SJCRH30 (cell line): ENCODE measurements around the gene NME7. TPM values are rescaled to one million over a fixed set of nuclear protein-coding genes. Genes with fewer than 3 reads are reported as not detected.
"Not testable (repeated sequence)": the region's sequence is repeated elsewhere in the genome, so short reads cannot be mapped to it uniquely, and the experiment has no call there.

Experiments used
- DNase-seq, 2 experiments: peaks; one replicate each; pipeline ENCODE4 v3.0.0-alpha.2; 2015 to 2020
- H3K27ac ChIP-seq: fragments of 250-450 bp; sonication (Bioruptor Pico); 2 replicates; pipeline ENCODE4 v1.5.1; 2020; ENCODE audit warnings: mild to moderate bottlenecking, moderate library complexity
- H3K27me3 ChIP-seq: fragments of 250-450 bp; sonication (Bioruptor Pico); 2 replicates; pipeline ENCODE4 v1.5.1; 2020; ENCODE audit warnings: mild to moderate bottlenecking, moderate library complexity
- H3K36me3 ChIP-seq: fragments of 250-450 bp; sonication (Bioruptor Pico); 2 replicates; pipeline ENCODE4 v1.5.1; 2020; ENCODE audit warnings: mild to moderate bottlenecking, moderate library complexity
- H3K4me1 ChIP-seq: fragments of 250-450 bp; sonication (Bioruptor Pico); 2 replicates; pipeline ENCODE4 v1.5.1; 2020; ENCODE audit warnings: mild to moderate bottlenecking, moderate library complexity
- H3K4me3 ChIP-seq: fragments of 250-450 bp; sonication (Bioruptor Pico); 2 replicates; pipeline ENCODE4 v1.5.1; 2020; ENCODE audit warnings: mild to moderate bottlenecking, moderate library complexity
- H3K9me3 ChIP-seq: fragments of 250-450 bp; sonication (Bioruptor Pico); replicated peaks from 2 replicates; pipeline ENCODE4 v1.5.1; 2020; ENCODE audit warnings: mild to moderate bottlenecking, moderate library complexity
- total RNA-seq: library from RNA; depleted of rRNA; stranded (reverse); fragments of >200 nt; shearing (Covaris generic); gene quantifications from 2 replicates; pipeline ENCODE4 v1.2.3, GENCODE V29; 2014

Gene NME7
- total RNA-seq, 1 experiment from 2014 or later, result 20.7 TPM

DNA sequence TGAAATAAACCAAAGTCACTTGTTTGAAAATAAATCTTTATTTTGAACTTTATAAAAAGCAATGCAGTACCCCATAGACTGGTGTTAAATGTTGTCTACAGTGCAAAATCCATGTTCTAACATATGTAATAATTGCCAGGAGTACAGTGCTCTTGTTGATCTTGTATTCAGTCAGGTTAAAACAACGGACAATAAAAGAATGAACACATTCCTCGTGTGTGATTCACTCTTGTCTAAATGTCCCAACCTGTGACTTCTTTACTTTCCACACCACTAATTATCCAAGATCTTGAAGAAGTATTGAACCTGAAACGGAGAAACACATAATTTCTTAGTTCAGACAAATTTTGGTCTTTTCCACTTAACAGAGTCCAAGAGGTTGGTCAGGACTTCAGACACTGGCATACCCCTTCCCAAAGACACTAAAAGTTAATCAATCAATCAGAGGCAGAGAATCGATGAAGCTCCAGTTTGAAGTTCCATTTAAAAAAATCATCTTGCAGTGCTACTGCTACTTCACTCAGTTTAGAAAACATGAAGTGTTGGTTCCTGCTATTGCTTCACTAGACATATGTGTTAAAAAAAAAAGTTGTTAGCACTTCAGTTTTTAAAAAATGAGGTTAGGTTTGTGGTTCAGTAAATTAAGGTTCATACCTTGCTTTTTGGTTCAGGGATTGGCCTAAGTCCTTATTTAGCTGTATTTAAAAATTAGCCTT is 234.9 kb downstream of the NME7 start:
- H3K27me3 ChIP-seq, result no peaks in the 10 kb centered on the region
- H3K4me1 ChIP-seq, result no peaks in the 10 kb centered on the region
- H3K4me3 ChIP-seq, result no peak overlapping the region
- peaks cover 16% of the 10 kb centered on the region for H3K36me3 ChIP-seq
- DNase-seq, result no peak
- no peaks in the 10 kb centered on the region for H3K9me3 ChIP-seq
- H3K27ac ChIP-seq, result no peak overlapping the region

DNA sequence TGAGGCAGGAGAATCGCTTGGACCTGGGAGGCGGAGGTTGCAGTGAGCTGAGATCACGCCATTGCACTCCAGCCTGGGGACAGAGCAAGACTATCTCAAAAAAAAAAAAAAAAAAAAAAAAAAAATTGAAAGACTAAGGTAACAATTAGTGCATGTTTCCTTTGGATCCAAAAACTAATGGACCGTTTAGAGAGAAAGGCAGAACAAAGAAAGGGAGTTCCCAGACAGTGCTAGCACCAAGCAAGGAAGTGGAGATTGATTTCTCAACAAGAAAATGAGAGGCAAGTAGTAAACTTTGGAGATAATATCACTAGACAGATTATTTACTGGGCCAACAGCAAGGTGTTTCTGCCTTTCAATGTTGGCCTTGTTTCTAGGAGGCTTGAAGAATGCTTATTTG is 236.9 kb downstream of the NME7 start:
- peaks cover 29% of the 10 kb centered on the region for H3K36me3 ChIP-seq

DNA sequence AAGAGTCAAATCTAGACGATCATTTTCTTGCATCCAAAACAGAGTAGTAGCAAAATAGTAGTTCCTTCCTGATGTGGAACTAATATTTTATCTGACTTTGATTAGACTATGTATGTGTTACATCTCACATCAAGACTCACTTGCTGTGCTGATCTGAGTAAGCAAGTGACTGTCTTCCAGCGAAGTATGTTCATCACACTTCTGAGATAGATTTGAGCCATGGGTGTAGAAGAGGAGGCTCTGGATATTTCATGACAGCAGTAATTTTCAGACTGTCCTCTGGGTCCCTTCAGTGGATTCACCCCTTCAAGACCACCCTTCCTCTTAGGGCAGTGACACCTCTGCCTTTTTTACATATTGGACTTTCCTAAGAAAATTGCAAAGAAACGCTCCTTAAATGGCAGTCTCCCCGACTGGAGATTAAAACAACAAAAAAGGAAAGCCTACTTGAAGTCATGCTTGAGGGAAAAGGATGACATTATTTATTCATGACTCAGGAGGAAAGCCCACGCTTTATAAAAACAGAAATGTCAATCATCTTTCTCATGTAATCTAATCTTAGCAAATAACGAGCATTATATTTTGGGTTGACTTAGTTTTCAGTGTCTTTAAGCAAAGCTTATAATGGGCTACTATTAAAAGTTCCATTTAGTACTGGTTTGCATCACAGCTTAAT is 238.3 kb downstream of the NME7 start:
- no peak for DNase-seq
- Histone ChIP-seq H3K27ac (no peak overlapping the region), H3K9me3 (no peaks in the 10 kb centered on the region), H3K27me3 (no peaks in the 10 kb centered on the region), H3K4me1 (no peaks in the 10 kb centered on the region), H3K36me3 (peaks cover 34% of the 10 kb centered on the region), H3K4me3 (no peak overlapping the region)

More for the DNA sequence above, 236.9 kb downstream of the NME7 start:
- Histone ChIP-seq H3K27me3 (no peaks in the 10 kb centered on the region), H3K27ac (no peak overlapping the region), H3K4me3 (no peak overlapping the region), H3K9me3 (no peaks in the 10 kb centered on the region), H3K4me1 (no peaks in the 10 kb centered on the region)
- DNase-seq, result no peak

DNA sequence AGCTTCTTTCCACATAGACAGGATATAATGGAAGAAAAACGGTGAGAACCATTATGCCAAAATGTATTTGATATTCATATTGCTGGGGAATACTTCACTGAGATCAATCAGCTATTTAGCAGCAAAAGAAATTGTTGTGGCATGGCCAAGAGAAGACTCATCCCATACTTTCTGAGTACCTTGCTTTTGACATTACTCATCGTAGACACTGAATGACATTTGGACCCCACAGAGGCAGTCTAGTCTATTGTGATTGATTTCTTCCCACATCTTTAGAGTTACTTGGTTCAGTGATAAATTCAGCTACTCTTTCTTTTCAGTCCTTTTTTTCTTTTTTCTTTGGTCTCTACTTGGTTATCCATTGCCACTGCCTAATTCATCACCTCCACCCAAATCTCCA is 239.0 kb downstream of the NME7 start:
- H3K9me3 ChIP-seq, result no peaks in the 10 kb centered on the region
- H3K27me3 ChIP-seq, result no peaks in the 10 kb centered on the region
- H3K36me3 ChIP-seq, result peaks cover 34% of the 10 kb centered on the region
- no peaks in the 10 kb centered on the region for H3K4me1 ChIP-seq
- no peak overlapping the region for H3K4me3 ChIP-seq
- no peak for DNase-seq
- H3K27ac ChIP-seq, result no peak overlapping the region

DNA sequence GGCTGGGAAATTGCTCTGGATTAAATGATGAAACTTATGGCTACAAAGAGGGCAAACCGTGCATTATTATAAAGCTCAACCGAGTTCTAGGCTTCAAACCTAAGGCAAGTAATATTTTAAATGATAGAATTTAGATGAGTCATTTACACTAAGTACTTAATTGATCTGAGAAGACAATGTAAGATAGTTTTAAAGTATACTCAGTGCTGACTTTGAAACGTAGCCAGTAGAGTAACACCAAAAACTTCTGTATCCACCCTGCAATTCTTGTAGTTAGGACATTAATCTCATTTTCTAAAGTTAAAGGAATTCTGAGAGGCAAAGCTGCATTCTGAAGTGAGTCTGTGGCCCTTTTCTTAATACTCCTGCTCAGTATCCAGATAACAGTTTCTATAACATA is 240.3 kb downstream of the NME7 start:
- no peak overlapping the region for H3K27ac ChIP-seq
- no peaks in the 10 kb centered on the region for H3K27me3 ChIP-seq
- no peak for DNase-seq
- H3K36me3 ChIP-seq, result peaks cover 34% of the 10 kb centered on the region
- no peak overlapping the region for H3K4me3 ChIP-seq
- no peaks in the 10 kb centered on the region for H3K9me3 ChIP-seq
- H3K4me1 ChIP-seq, result no peaks in the 10 kb centered on the region

DNA sequence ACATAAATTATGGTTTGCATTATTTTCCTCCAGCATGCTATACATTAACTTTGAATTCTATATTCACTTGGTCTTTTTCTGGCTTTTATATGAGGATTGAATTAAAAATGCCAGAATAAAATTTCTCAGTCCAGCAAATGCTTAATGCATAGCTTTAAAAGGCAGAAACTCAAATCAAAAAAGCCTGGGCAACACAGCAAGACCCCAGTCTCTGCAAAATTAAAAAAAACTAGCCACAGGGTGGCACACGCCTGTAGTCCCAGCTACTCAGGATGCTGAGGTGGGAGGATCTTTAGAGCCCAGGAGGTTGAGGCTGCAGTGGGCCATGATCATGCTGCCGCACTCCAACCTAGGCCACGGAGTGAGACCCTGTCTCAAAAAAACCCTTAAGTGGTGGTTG is 241.3 kb downstream of the NME7 start:
- H3K4me3 ChIP-seq, result no peak overlapping the region
- H3K27ac ChIP-seq, result no peak overlapping the region
- no peaks in the 10 kb centered on the region for H3K4me1 ChIP-seq
- no peak for DNase-seq
- H3K9me3 ChIP-seq, result no peaks in the 10 kb centered on the region
- no peaks in the 10 kb centered on the region for H3K27me3 ChIP-seq
- peaks cover 30% of the 10 kb centered on the region for H3K36me3 ChIP-seq

DNA sequence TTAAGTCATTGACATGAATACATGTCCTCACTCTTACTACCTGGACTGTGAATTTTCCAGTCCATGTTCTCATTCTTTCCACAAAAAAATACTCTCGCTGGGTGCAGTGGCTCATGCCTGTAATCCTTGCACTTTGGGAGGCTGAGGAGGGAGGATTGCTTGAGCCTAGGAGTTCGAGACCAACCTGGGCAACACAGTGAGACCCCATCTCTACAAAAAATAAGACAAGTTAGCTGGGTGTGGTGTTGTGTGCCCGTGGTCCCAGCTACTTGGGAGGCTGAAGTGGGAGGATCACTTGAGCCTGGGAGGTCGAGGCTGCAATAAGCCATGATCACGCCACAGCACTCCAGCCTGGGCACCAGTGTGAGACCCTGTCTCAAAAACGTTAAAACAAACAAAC is 242.0 kb downstream of the NME7 start:
- not testable (repeated sequence) for H3K27me3 ChIP-seq, H3K4me1 ChIP-seq, H3K27ac ChIP-seq, H3K9me3 ChIP-seq, H3K4me3 ChIP-seq, DNase-seq
- peaks cover 30% of the 10 kb centered on the region for H3K36me3 ChIP-seq

DNA sequence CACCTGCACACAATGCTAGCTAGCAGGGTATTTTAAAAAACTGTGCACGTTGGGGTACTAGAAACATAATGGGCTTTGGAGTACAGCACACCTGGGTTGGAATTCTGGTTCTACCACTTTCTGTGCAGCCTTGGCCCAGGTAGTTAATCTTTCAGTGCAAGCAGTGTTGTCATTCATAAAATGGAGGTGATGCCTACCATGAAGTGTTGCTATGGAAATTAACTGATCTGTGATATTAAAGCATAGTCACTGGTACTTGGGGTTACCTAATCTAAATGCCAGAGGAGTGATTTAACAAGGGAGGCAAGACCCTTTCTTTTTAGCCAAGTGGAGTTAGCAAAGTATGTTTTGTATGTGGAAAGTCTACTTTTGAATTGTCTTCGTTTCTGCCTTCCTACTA is 243.1 kb downstream of the NME7 start:
- H3K27ac ChIP-seq, result no peak overlapping the region
- H3K4me3 ChIP-seq, result no peak overlapping the region
- no peak for DNase-seq

DNA sequence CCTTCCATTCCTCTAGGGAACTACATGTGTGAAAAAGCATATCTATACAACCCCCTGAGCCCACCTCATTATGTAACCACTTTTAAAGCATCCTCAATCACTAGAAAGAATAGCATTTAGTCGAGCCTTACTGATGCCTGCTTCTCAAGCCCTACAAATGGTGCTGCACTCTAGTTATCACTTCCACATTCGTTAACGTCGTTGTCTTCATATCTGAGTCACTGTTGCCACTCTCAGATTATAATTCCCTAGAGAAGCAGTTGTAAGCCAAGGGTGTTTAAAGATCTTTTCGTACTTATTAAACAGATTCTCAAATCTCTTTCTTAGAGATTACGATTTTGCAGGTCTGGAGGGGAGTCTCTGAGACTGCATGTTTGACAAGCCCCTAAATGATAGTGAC is 244.6 kb downstream of the NME7 start:
- no peak overlapping the region for H3K4me3 ChIP-seq
- no peak for DNase-seq
- H3K4me1 ChIP-seq, result peaks cover 19% of the 10 kb centered on the region
- H3K9me3 ChIP-seq, result no peaks in the 10 kb centered on the region
- H3K27me3 ChIP-seq, result no peaks in the 10 kb centered on the region
- H3K36me3 ChIP-seq, result peaks cover 34% of the 10 kb centered on the region
- no peak overlapping the region for H3K27ac ChIP-seq

More for the DNA sequence above, 243.1 kb downstream of the NME7 start:
- H3K4me1 ChIP-seq, result peaks cover 9% of the 10 kb centered on the region
- no peaks in the 10 kb centered on the region for H3K9me3 ChIP-seq
- peaks cover 31% of the 10 kb centered on the region for H3K36me3 ChIP-seq
- no peaks in the 10 kb centered on the region for H3K27me3 ChIP-seq

DNA sequence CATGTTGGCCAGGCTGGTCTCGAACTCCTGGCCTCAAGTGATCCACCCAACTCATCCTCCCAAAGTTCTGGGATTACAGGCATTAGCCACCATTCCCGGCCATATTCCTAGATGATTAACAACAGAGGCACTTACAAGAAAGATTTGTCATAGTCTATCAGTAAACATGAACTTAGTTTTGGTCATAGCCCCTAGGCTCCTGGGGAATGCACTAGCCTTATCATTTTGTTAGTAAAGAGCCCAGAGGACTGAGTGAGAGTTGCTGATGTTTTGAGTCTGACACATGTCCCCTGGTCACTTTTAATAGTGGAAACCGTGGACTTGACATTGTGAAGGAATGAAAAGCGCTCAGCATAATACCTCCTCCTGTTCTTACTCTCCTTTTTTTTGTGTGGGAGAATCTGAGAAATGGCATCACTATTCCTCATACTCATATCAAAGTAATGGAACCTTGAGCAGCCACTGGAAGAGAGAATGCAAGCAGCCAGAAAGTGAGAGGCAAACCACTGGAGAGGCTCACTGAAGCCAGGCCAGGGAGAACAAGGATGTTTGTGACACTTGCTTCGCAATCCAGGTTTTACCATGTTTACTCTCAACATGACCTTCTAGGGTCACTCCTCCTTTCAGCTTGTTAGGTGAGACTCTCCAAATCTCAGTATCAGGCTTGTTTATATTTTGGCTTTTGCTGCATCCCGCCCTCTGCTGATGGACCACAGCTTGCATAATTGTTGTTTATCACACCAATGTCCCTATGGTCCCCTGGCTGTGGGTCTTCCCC is 246.3 kb downstream of the NME7 start:
- Histone ChIP-seq H3K9me3 (no peaks in the 10 kb centered on the region), H3K27me3 (no peaks in the 10 kb centered on the region), H3K4me1 (peaks cover 19% of the 10 kb centered on the region), H3K4me3 (no peak overlapping the region), H3K36me3 (peaks cover 30% of the 10 kb centered on the region), H3K27ac (no peak overlapping the region)
- no peak for DNase-seq

GRCh38 chr1:169120066-169120465 is 247.5 kb downstream of the NME7 start:
- no peak for DNase-seq
- H3K4me1 ChIP-seq, result peaks cover 19% of the 10 kb centered on the region

GRCh38 chr1:169119405-169119804 is 248.2 kb downstream of the NME7 start:
- DNase-seq, result peak in 1 of 2 experiments; percentile 23
- Histone ChIP-seq H3K36me3 (peaks cover 21% of the 10 kb centered on the region), H3K4me3 (no peak overlapping the region), H3K27me3 (no peaks in the 10 kb centered on the region), H3K27ac (peak overlapping the region; percentile 27; the same call in 1 of the 2 replicates), H3K9me3 (no peaks in the 10 kb centered on the region), H3K4me1 (peaks cover 19% of the 10 kb centered on the region)

More at GRCh38 chr1:169120066-169120465, 247.5 kb downstream of the NME7 start:
- Histone ChIP-seq H3K27me3 (no peaks in the 10 kb centered on the region), H3K9me3 (no peaks in the 10 kb centered on the region), H3K36me3 (peaks cover 20% of the 10 kb centered on the region), H3K27ac (peak overlapping the region; percentile 27; the same call in 1 of the 2 replicates), H3K4me3 (no peak overlapping the region)

GRCh38 chr1:169118227-169118626 is 249.4 kb downstream of the NME7 start:
- DNase-seq, result no peak
- Histone ChIP-seq H3K9me3 (no peaks in the 10 kb centered on the region), H3K27ac (no peak overlapping the region), H3K4me1 (peaks cover 25% of the 10 kb centered on the region), H3K27me3 (no peaks in the 10 kb centered on the region), H3K36me3 (peaks cover 28% of the 10 kb centered on the region), H3K4me3 (no peak overlapping the region)

DNA sequence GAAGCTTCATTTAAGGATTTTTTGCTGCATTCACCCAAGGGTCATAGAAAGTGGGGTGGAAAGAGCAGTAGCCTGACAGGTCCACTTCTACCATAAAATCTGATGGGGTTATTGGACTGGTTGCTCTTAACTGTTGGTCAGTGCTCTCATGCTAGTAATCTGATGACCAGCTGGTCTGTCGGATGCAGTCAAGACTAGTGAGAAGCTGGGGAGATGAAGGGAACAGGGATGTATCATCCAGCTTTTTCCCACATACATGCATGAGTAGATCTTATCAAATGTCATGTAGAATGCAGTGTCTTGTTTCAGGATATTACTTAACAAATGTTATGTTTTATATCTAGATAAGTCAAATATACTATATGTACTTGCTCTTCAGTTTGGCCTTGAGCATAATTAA is 250.0 kb downstream of the NME7 start:
- H3K9me3 ChIP-seq, result no peaks in the 10 kb centered on the region
- H3K4me1 ChIP-seq, result peaks cover 25% of the 10 kb centered on the region
- no peak for DNase-seq
- no peak overlapping the region for H3K27ac ChIP-seq
- H3K27me3 ChIP-seq, result no peaks in the 10 kb centered on the region
- peaks cover 28% of the 10 kb centered on the region for H3K36me3 ChIP-seq
- no peak overlapping the region for H3K4me3 ChIP-seq

- DNase-seq, result no peak
- H3K27me3 ChIP-seq, result no peaks in the 10 kb centered on the region
- peaks cover 25% of the 10 kb centered on the region for H3K4me1 ChIP-seq
- no peak overlapping the region for H3K4me3 ChIP-seq
- H3K27ac ChIP-seq, result no peak overlapping the region
- H3K9me3 ChIP-seq, result no peaks in the 10 kb centered on the region
- peaks cover 31% of the 10 kb centered on the region for H3K36me3 ChIP-seq
These were observed 250.6 kb downstream of the NME7 start for GRCh38 chr1:169117014-169117413.
